ENCODE measurements around the gene SLC22A17.

GRCh38 chr14:23345987-23346692 is 6.5 kb downstream of the SLC22A17 start:
- no peak for TF ChIP-seq CTCF (IDR thresholded peaks at IDR 0.05)
- TF ChIP-seq POLR2A (IDR thresholded peaks at IDR 0.05): no peak
- TF ChIP-seq EP300 (IDR thresholded peaks at IDR 0.05): no peak

All from tibial nerve (tissue), 4 donors.